SK-N-SH (cell line): ENCODE data around the gene DUSP23.

Experiments
- CTCF ChIP-seq: fragments of 200-600 bp; sonication (generic); IDR thresholded peaks from 2 replicates; pipeline ENCODE4 v1.6.1; 2017; ENCODE audit warnings: antibody characterized with exemption, mild to moderate bottlenecking, moderate library complexity
- EZH2phosphoT487 ChIP-seq: fragments of 200-600 bp; sonication (generic); IDR thresholded peaks from 2 replicates; pipeline ENCODE4 v1.6.1; 2017; ENCODE audit warnings: low read depth, mixed run types, mild to moderate bottlenecking, antibody characterized with exemption, moderate library complexity, borderline replicate concordance
- FOXM1 ChIP-seq: IDR thresholded peaks from 2 replicates; pipeline ENCODE4 v1.4.0; 2012; ENCODE audit warnings: low read depth, mild to moderate bottlenecking
- RCOR1 ChIP-seq: fragments of 150-350 bp; IDR thresholded peaks from 2 replicates; pipeline ENCODE4 v1.6.1; 2017; ENCODE audit warnings: antibody characterized with exemption, low read length
- YY1 ChIP-seq: IDR thresholded peaks from 2 replicates; pipeline ENCODE4 v1.4.0; 2012; ENCODE audit warnings: low read depth, mild to moderate bottlenecking

GRCh38 chr1:159790237-159790917 is 9.6 kb downstream of the DUSP23 start:
- TF ChIP-seq CTCF = peak; percentile 67
- TF ChIP-seq EZH2phosphoT487 = no peak
- no peak for TF ChIP-seq YY1
- no peak for TF ChIP-seq FOXM1
- no peak for TF ChIP-seq RCOR1
